Measurements from ENCODE around the gene ZNF217.
"Not testable (repeated sequence)": the region's sequence is repeated elsewhere in the genome, so short reads cannot be mapped to it uniquely, and the experiment has no call there.

ZNF217 gene

DNA sequence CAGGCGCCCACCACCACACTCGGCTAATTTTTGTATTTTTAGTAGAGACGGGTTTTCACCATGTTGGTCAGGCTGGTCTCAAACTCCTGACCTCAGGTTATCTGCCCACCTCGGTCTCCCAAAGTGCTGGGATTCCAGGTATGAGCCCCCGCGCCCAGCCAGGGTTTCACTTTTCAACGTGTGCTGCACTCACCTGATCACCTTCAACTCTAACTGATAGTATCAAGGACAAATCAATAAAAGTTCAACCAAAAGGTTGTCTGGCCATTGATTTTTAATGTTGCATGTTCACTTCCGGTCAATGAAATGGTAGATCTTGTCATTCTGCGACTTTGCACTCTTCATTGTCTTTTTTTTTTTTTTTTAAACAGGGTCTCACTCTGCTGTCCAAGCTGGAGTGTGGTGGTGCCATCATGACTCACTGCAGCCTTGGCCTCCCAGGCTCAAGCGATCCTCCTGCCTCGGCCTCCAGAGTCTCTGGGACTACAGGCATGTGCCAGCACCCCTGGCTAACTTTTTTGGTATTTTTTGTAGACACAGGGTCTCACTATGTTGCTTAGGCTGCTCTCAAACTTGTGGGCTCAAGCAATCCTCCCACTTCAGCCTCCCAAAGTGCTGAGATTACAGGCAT, 37.3 kb downstream of the ZNF217 start:
- no peaks in the 10 kb centered on the region for H3F3A ChIP-seq (ENCODE audit: control insufficient read depth, insufficient read depth)
- H3K27me3 ChIP-seq (ENCODE audit: control insufficient read depth, low read length): no peaks in the 10 kb centered on the region
- H3K4me3 ChIP-seq (ENCODE audit: low read length): no peak overlapping the region
- no peak overlapping the region for H3K27ac ChIP-seq (ENCODE audit: low read depth, low read length)
- no peak overlapping the region for H3K4me2 ChIP-seq (ENCODE audit: low read length)
- no peaks in the 10 kb centered on the region for H3K4me1 ChIP-seq (ENCODE audit: control insufficient read depth, low read length)
- H3K9me3 ChIP-seq (ENCODE audit: control insufficient read depth, insufficient read depth, low read length): no peaks in the 10 kb centered on the region
- H4K20me1 ChIP-seq (ENCODE audit: control insufficient read depth, insufficient read depth, low read depth, low read length): no peaks in the 10 kb centered on the region
- no peaks in the 10 kb centered on the region for H3K9me2 ChIP-seq (replicated peaks; ENCODE audit: control insufficient read depth, low read length)
- TF ChIP-seq, protein P1, sequence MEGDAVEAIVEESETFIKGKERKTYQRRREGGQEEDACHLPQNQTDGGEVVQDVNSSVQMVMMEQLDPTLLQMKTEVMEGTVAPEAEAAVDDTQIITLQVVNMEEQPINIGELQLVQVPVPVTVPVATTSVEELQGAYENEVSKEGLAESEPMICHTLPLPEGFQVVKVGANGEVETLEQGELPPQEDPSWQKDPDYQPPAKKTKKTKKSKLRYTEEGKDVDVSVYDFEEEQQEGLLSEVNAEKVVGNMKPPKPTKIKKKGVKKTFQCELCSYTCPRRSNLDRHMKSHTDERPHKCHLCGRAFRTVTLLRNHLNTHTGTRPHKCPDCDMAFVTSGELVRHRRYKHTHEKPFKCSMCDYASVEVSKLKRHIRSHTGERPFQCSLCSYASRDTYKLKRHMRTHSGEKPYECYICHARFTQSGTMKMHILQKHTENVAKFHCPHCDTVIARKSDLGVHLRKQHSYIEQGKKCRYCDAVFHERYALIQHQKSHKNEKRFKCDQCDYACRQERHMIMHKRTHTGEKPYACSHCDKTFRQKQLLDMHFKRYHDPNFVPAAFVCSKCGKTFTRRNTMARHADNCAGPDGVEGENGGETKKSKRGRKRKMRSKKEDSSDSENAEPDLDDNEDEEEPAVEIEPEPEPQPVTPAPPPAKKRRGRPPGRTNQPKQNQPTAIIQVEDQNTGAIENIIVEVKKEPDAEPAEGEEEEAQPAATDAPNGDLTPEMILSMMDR (IDR thresholded peaks at IDR 0.05; ENCODE audit: low read depth, low read length, poor library complexity, severe bottlenecking): no peak
- no peak for TF ChIP-seq EZH2phosphoT487 (IDR thresholded peaks at IDR 0.05; ENCODE audit: borderline replicate concordance, low read length)
- H3K36me3 ChIP-seq (ENCODE audit: control insufficient read depth, low read length): no peaks in the 10 kb centered on the region
- H3K79me2 ChIP-seq (ENCODE audit: control insufficient read depth, low read length): no peaks in the 10 kb centered on the region

DNA sequence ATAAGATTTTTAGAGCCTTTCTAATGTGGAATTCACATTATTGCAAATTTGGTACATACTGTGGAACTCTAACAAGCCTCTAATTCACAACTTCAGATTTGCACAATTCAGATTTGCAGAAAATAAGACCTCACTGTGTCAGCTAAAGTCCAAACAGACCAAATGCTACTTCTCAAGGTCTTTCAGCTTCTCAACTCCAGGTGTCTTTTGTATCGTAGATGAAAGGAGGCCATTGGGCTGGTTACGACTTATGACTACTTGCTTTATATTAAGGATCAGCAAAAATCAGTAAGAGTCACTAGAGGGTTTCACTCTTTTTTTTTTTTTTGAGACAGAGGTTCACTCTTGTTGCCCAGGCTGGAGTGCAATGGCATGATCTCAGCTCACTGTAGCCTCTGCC, 37.8 kb downstream of the ZNF217 start:
- H3K27ac ChIP-seq (ENCODE audit: low read depth, low read length): no peak overlapping the region
- H3K4me2 ChIP-seq (ENCODE audit: low read length): no peak overlapping the region
- no peaks in the 10 kb centered on the region for H3F3A ChIP-seq (ENCODE audit: control insufficient read depth, insufficient read depth)
- no peak overlapping the region for H3K4me3 ChIP-seq (ENCODE audit: low read length)
- no peaks in the 10 kb centered on the region for H3K4me1 ChIP-seq (ENCODE audit: control insufficient read depth, low read length)
- no peaks in the 10 kb centered on the region for H3K9me3 ChIP-seq (ENCODE audit: control insufficient read depth, insufficient read depth, low read length)
- no peaks in the 10 kb centered on the region for H4K20me1 ChIP-seq (ENCODE audit: control insufficient read depth, insufficient read depth, low read depth, low read length)
- no peaks in the 10 kb centered on the region for H3K36me3 ChIP-seq (ENCODE audit: control insufficient read depth, low read length)
- no peaks in the 10 kb centered on the region for H3K79me2 ChIP-seq (ENCODE audit: control insufficient read depth, low read length)
- no peaks in the 10 kb centered on the region for H3K27me3 ChIP-seq (ENCODE audit: control insufficient read depth, low read length)
- TF ChIP-seq EZH2phosphoT487 (IDR thresholded peaks at IDR 0.05; ENCODE audit: borderline replicate concordance, low read length): no peak
- TF ChIP-seq, protein P1 (IDR thresholded peaks at IDR 0.05; ENCODE audit: low read depth, low read length, poor library complexity, severe bottlenecking): no peak
- no peaks in the 10 kb centered on the region for H3K9me2 ChIP-seq (replicated peaks; ENCODE audit: control insufficient read depth, low read length)

GRCh38 chr20:53555081-53555480, 38.6 kb downstream of the ZNF217 start:
- H3F3A ChIP-seq (ENCODE audit: control insufficient read depth, insufficient read depth): no peaks in the 10 kb centered on the region

DNA sequence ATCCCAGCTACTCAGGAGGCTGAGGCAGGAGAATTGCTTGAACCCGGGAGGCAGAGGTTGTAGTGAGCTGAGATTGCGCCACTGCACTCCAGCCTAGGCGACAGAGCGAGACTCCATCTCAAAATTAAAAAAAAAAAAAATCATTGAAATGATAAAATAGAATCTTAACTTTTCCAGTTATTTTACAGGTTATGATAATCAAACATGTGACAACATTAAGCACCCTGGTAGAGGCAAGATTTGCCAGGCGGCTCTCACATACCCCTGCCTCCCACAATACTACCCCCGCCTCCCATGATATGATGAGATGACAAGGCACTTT, 41.1 kb downstream of the ZNF217 start:
- H3K4me3 ChIP-seq (ENCODE audit: low read length); H3F3A ChIP-seq (ENCODE audit: control insufficient read depth, insufficient read depth); H3K4me1 ChIP-seq (ENCODE audit: control insufficient read depth, low read length); H3K36me3 ChIP-seq (ENCODE audit: control insufficient read depth, low read length); H4K20me1 ChIP-seq (ENCODE audit: control insufficient read depth, insufficient read depth, low read depth, low read length); H3K9me3 ChIP-seq (ENCODE audit: control insufficient read depth, insufficient read depth, low read length); H3K27ac ChIP-seq (ENCODE audit: low read depth, low read length); H3K79me2 ChIP-seq (ENCODE audit: control insufficient read depth, low read length); H3K4me2 ChIP-seq (ENCODE audit: low read length); H3K9me2 ChIP-seq (replicated peaks; ENCODE audit: control insufficient read depth, low read length); H3K27me3 ChIP-seq (ENCODE audit: control insufficient read depth, low read length): not testable (repeated sequence)

More at GRCh38 chr20:53555081-53555480, 38.6 kb downstream of the ZNF217 start:
- no peak overlapping the region for H3K4me3 ChIP-seq (ENCODE audit: low read length)
- H3K4me2 ChIP-seq (ENCODE audit: low read length): no peak overlapping the region
- no peaks in the 10 kb centered on the region for H3K4me1 ChIP-seq (ENCODE audit: control insufficient read depth, low read length)
- H3K27ac ChIP-seq (ENCODE audit: low read depth, low read length): no peak overlapping the region
- H3K9me3 ChIP-seq (ENCODE audit: control insufficient read depth, insufficient read depth, low read length): no peaks in the 10 kb centered on the region
- no peak for TF ChIP-seq EZH2phosphoT487 (IDR thresholded peaks at IDR 0.05; ENCODE audit: borderline replicate concordance, low read length)
- TF ChIP-seq, protein P1 (IDR thresholded peaks at IDR 0.05; ENCODE audit: low read depth, low read length, poor library complexity, severe bottlenecking): no peak
- no peaks in the 10 kb centered on the region for H3K79me2 ChIP-seq (ENCODE audit: control insufficient read depth, low read length)
- H3K27me3 ChIP-seq (ENCODE audit: control insufficient read depth, low read length): no peaks in the 10 kb centered on the region
- H4K20me1 ChIP-seq (ENCODE audit: control insufficient read depth, insufficient read depth, low read depth, low read length): no peaks in the 10 kb centered on the region
- H3K36me3 ChIP-seq (ENCODE audit: control insufficient read depth, low read length): no peaks in the 10 kb centered on the region
- H3K9me2 ChIP-seq (replicated peaks; ENCODE audit: control insufficient read depth, low read length): no peaks in the 10 kb centered on the region

GRCh38 chr20:53551719-53552571, 41.7 kb downstream of the ZNF217 start:
- not testable (repeated sequence) for H3K27ac ChIP-seq (ENCODE audit: low read depth, low read length); H3K79me2 ChIP-seq (ENCODE audit: control insufficient read depth, low read length); H3K36me3 ChIP-seq (ENCODE audit: control insufficient read depth, low read length); H3K4me2 ChIP-seq (ENCODE audit: low read length); H3K4me3 ChIP-seq (ENCODE audit: low read length); H3F3A ChIP-seq (ENCODE audit: control insufficient read depth, insufficient read depth); H3K4me1 ChIP-seq (ENCODE audit: control insufficient read depth, low read length); H3K9me2 ChIP-seq (replicated peaks; ENCODE audit: control insufficient read depth, low read length); H4K20me1 ChIP-seq (ENCODE audit: control insufficient read depth, insufficient read depth, low read depth, low read length); H3K9me3 ChIP-seq (ENCODE audit: control insufficient read depth, insufficient read depth, low read length); H3K27me3 ChIP-seq (ENCODE audit: control insufficient read depth, low read length)
